ENCODE results near the gene SLC26A8.

The SLC26A8 gene

GRCh38 chr6:36023996-36024795 lies at the start of gene SLC26A8:
Gene SLC26A8 (minus strand): TSS chr6:36024641. CDS start chr6:36019707, 4,934 bp downstream.
- no peak for DNase-seq

GRCh38 chr6:36073587-36073986 lies 49.1 kb upstream of the SLC26A8 start:
- no peak for DNase-seq

GRCh38 chr6:36072681-36073080 lies 48.2 kb upstream of the SLC26A8 start:
- no peak for DNase-seq

GRCh38 chr6:36071714-36072113 lies 47.3 kb upstream of the SLC26A8 start:
- no peak for DNase-seq

GRCh38 chr6:36071281-36071680 lies 46.8 kb upstream of the SLC26A8 start:
- DNase-seq: no peak

- no peak for DNase-seq
Measured at GRCh38 chr6:36070252-36070651, 45.8 kb upstream of the SLC26A8 start.

GRCh38 chr6:36069573-36069972 lies 45.1 kb upstream of the SLC26A8 start:
- no peak for DNase-seq

GRCh38 chr6:36068586-36068985 lies 44.1 kb upstream of the SLC26A8 start:
- DNase-seq: no peak

GRCh38 chr6:36068012-36068392 lies 43.6 kb upstream of the SLC26A8 start:
- DNase-seq: no peak

GRCh38 chr6:36067374-36068011 lies 43.1 kb upstream of the SLC26A8 start:
- DNase-seq: no peak

- DNase-seq: no peak
Measured at GRCh38 chr6:36066817-36067216, 42.4 kb upstream of the SLC26A8 start.

- DNase-seq: no peak
Measured at GRCh38 chr6:36065916-36066315, 41.5 kb upstream of the SLC26A8 start.

GRCh38 chr6:36064770-36065396 lies 40.4 kb upstream of the SLC26A8 start:
- DNase-seq: no peak

- DNase-seq: no peak
Measured at GRCh38 chr6:36063318-36064060, 39.0 kb upstream of the SLC26A8 start.

GRCh38 chr6:36062247-36062646 lies 37.8 kb upstream of the SLC26A8 start:
- DNase-seq: no peak

- no peak for DNase-seq
Measured at GRCh38 chr6:36061236-36061635, 36.8 kb upstream of the SLC26A8 start.

GRCh38 chr6:36056178-36056577 lies 31.7 kb upstream of the SLC26A8 start:
- no peak for DNase-seq

GRCh38 chr6:36054956-36055355 lies 30.5 kb upstream of the SLC26A8 start:
- DNase-seq: no peak

GRCh38 chr6:36054415-36054814 lies 30.0 kb upstream of the SLC26A8 start:
- no peak for DNase-seq

- DNase-seq: no peak
Measured at GRCh38 chr6:36053878-36054277, 29.4 kb upstream of the SLC26A8 start.

- DNase-seq: no peak
Measured at GRCh38 chr6:36052097-36052496, 27.7 kb upstream of the SLC26A8 start.

GRCh38 chr6:36050947-36051710 lies 26.7 kb upstream of the SLC26A8 start:
- no peak for DNase-seq

GRCh38 chr6:36050305-36050704 lies 25.9 kb upstream of the SLC26A8 start:
- DNase-seq: no peak

Measured in stimulated activated CD4-positive, alpha-beta T cell treated with anti-CD3 and anti-CD28 coated beads, Interleukin-4, amount 100 ng/mL, for 4 hours (primary cell).